HT1080 (cell line): ENCODE results near the gene OR4C6. TPM values are rescaled to one million over a fixed set of nuclear protein-coding genes. Genes with fewer than 3 reads are reported as not detected.
A peak's percentile ranks its signal among the peaks of the same experiment; 100 is the strongest.

ENCODE experiments used
- DNase-seq: peaks from one replicate; pipeline ENCODE4 v3.0.0-alpha.2; 2015; ENCODE audit warnings: low read depth
- polyA plus RNA-seq, 2 experiments: library from polyadenylated mRNA; depleted of rRNA; stranded (reverse); fragments of >200 nt; gene quantifications; 2 replicates each; pipeline ENCODE4 v1.2.3, GENCODE V29; 2015
- total RNA-seq: library from RNA; depleted of rRNA; stranded (reverse); fragments of >200 nt; shearing (Covaris generic); gene quantifications from 2 replicates; pipeline ENCODE4 v1.2.3, GENCODE V29; 2014; rRNA removed

Gene OR4C6
- total RNA-seq, result 0.10 TPM in 1 of 2 replicates, not detected in the other
- 0.07 TPM in 1 of 2 replicates, not detected in the other for polyA plus RNA-seq (2015; cell fraction: cytosol; rRNA removed)
- 0.23 TPM in 1 of 2 replicates, not detected in the other for polyA plus RNA-seq (2015; cell fraction: nucleus; rRNA removed)

- DNase-seq, result no peak
Observed at GRCh38 chr11:55661901-55662300, at the start of gene OR4C6. Gene OR4C6, plus strand, starts transcription at chr11:55662201. Its CDS starts 2,966 bp downstream, at chr11:55665167.

GRCh38 chr11:55624531-55624930, 37.5 kb upstream of the OR4C6 start:
- DNase-seq, result peak; percentile 9

GRCh38 chr11:55634813-55635212, 27.2 kb upstream of the OR4C6 start, which contains the start of gene OR4P4:
Gene OR4P4, plus strand, starts transcription at chr11:55635113.
- DNase-seq, result no peak

- no peak for DNase-seq
Observed at GRCh38 chr11:55648027-55648426, 14.0 kb upstream of the OR4C6 start, which contains the start of gene OR4S2. Gene OR4S2, plus strand, starts transcription at chr11:55648327. Its CDS starts 2,577 bp downstream, at chr11:55650904.

GRCh38 chr11:55652560-55652959, 9.4 kb upstream of the OR4C6 start:
- DNase-seq, result no peak

- DNase-seq, result peak; percentile 59
Observed at GRCh38 chr11:55655096-55655495, 6.9 kb upstream of the OR4C6 start.

GRCh38 chr11:55658031-55658573, 3.9 kb upstream of the OR4C6 start:
- DNase-seq, result peak; percentile 65

GRCh38 chr11:55658608-55659007, 3.4 kb upstream of the OR4C6 start:
- DNase-seq, result no peak

GRCh38 chr11:55669376-55669775, 7.4 kb downstream of the OR4C6 start:
- DNase-seq, result no peak

GRCh38 chr11:55673860-55674259, 11.9 kb downstream of the OR4C6 start:
- DNase-seq, result no peak

GRCh38 chr11:55697817-55698216, 35.8 kb downstream of the OR4C6 start:
- DNase-seq, result no peak

GRCh38 chr11:55701429-55701828, 39.4 kb downstream of the OR4C6 start:
- DNase-seq, result no peak

- peak; percentile 39 for DNase-seq
Observed at GRCh38 chr11:55707029-55707428, 45.0 kb downstream of the OR4C6 start.

GRCh38 chr11:55714982-55715888, 53.2 kb downstream of the OR4C6 start:
- peak; percentile 39 for DNase-seq

Other genes with a start within 250 kb of the OR4C6 start
- not detected in 2 replicates for gene OR4C15, start 107.7 kb upstream of the OR4C6 start, total RNA-seq
- gene OR4C16, start 90.1 kb upstream of the OR4C6 start, total RNA-seq, result not detected in 2 replicates
- gene OR4C11, start 54.6 kb upstream of the OR4C6 start, total RNA-seq, result not detected in 2 replicates
- gene OR4P4, start 27.1 kb upstream of the OR4C6 start, total RNA-seq, result not detected in 2 replicates
- not detected in 2 replicates for gene OR4S2, start 13.9 kb upstream of the OR4C6 start, total RNA-seq
- gene OR5D13, start 111.2 kb downstream of the OR4C6 start, total RNA-seq, result not detected in 2 replicates
- not detected in 2 replicates for gene OR5D14, start 133.4 kb downstream of the OR4C6 start, total RNA-seq
- gene OR5L1, start 149.2 kb downstream of the OR4C6 start, total RNA-seq, result not detected in 2 replicates
- not detected in 2 replicates for gene OR5D18, start 157.4 kb downstream of the OR4C6 start, total RNA-seq
- gene OR5L2, start 165.0 kb downstream of the OR4C6 start, total RNA-seq, result not detected in 2 replicates
- gene OR5D16, start 176.6 kb downstream of the OR4C6 start, total RNA-seq, result not detected in 2 replicates
- not detected in 2 replicates for gene TRIM51, start 221.1 kb downstream of the OR4C6 start, total RNA-seq